GM21447 (cell line): Measurements from ENCODE around the gene EHD1.

Experiments
- ATAC-seq: cut with Tn5 transposase; IDR thresholded peaks from one replicate; pipeline ENCODE4 v1.9.1; 2021; ENCODE audit not compliant: unreplicated experiment

The EHD1 gene

GRCh38 chr11:64875369-64876228, 2.8 kb downstream of the EHD1 start:
- ATAC-seq, result no peak

- ATAC-seq, result no peak
Observed at GRCh38 chr11:64874308-64875240, 3.8 kb downstream of the EHD1 start.

GRCh38 chr11:64872790-64873488, 5.5 kb downstream of the EHD1 start:
- ATAC-seq, result no peak

GRCh38 chr11:64871492-64871891, 6.9 kb downstream of the EHD1 start:
- ATAC-seq, result no peak

GRCh38 chr11:64870893-64871466, 7.4 kb downstream of the EHD1 start:
- no peak for ATAC-seq

GRCh38 chr11:64870176-64870892, 8.1 kb downstream of the EHD1 start:
- no peak for ATAC-seq

- ATAC-seq, result no peak
Observed at GRCh38 chr11:64869571-64870175, 8.7 kb downstream of the EHD1 start.

GRCh38 chr11:64868904-64869570, 9.4 kb downstream of the EHD1 start:
- ATAC-seq, result no peak

- no peak for ATAC-seq
Observed at GRCh38 chr11:64867748-64868462, 10.5 kb downstream of the EHD1 start.

GRCh38 chr11:64866173-64866491, 12.3 kb downstream of the EHD1 start:
- no peak for ATAC-seq

- ATAC-seq, result peak; percentile 39
Observed at GRCh38 chr11:64865286-64866172, 12.9 kb downstream of the EHD1 start.

- peak; percentile 29 for ATAC-seq
Observed at GRCh38 chr11:64864473-64865285, 13.7 kb downstream of the EHD1 start.

- ATAC-seq, result no peak
Observed at GRCh38 chr11:64864135-64864472, 14.3 kb downstream of the EHD1 start.

- ATAC-seq, result no peak
Observed at GRCh38 chr11:64863391-64864060, 14.9 kb downstream of the EHD1 start.

GRCh38 chr11:64862987-64863390, 15.4 kb downstream of the EHD1 start:
- no peak for ATAC-seq

- no peak for ATAC-seq
Observed at GRCh38 chr11:64861227-64861975, 17.0 kb downstream of the EHD1 start.
